Thoracic aorta (tissue), 2 donors: ENCODE measurements around the gene SRSF1. TPM values are rescaled to one million over a fixed set of nuclear protein-coding genes. Genes with fewer than 3 reads are reported as not detected.
"Not testable (repeated sequence)": the region's sequence is repeated elsewhere in the genome, so short reads cannot be mapped to it uniquely, and the experiment has no call there.

ENCODE experiments used
- ATAC-seq: fragments of 150-250 bp; one replicate; pipeline ENCODE4 v1.8.0; 2017; ENCODE audit warnings: low read depth; ENCODE audit not compliant: insufficient number of reproducible peaks, low FRiP score
- DNase-seq: peaks from one replicate; pipeline ENCODE4 v3.0.0-alpha.2; 2020; ENCODE audit warnings: low spot score
- H3K27ac ChIP-seq, 2 donors: fragments of 200-600 bp; sonication (generic); 1 replicate in 1 of 2; 2 replicates in 1 of 2; pipeline ENCODE4 v1.5.1; 2016; ENCODE audit warnings: mild to moderate bottlenecking in 2 of 2, moderate library complexity in 2 of 2
- H3K27me3 ChIP-seq: fragments of 200-600 bp; sonication (generic); replicated peaks from 2 replicates; pipeline ENCODE4 v1.6.0; 2016; ENCODE audit warnings: mild to moderate bottlenecking; ENCODE audit not compliant: insufficient read depth
- H3K36me3 ChIP-seq: fragments of 200-600 bp; sonication (generic); one replicate; pipeline ENCODE4 v1.5.1; 2016
- H3K4me1 ChIP-seq, 2 donors: fragments of 200-600 bp; sonication (generic); 1 replicate in 1 of 2; 2 replicates in 1 of 2; pipeline versions ENCODE4 v1.5.1 to v1.6.0; 2016; ENCODE audit warnings: low read depth in 2 of 2, mild to moderate bottlenecking in 1 of 2; ENCODE audit not compliant: control insufficient read depth in 1 of 2
- H3K4me3 ChIP-seq: fragments of 200-600 bp; sonication (generic); 2 replicates; pipeline ENCODE4 v1.5.1; 2016; ENCODE audit warnings: mild to moderate bottlenecking
- H3K9me3 ChIP-seq: fragments of 200-600 bp; sonication (generic); 2 replicates; pipeline ENCODE4 v1.5.1; 2016
- CTCF ChIP-seq: fragments of 200-600 bp; sonication (generic); IDR thresholded peaks from one replicate; pipeline ENCODE4 v1.5.1; 2019; ENCODE audit warnings: antibody characterized with exemption
- total RNA-seq, 2 donors: library from RNA; depleted of rRNA; stranded (reverse); fragments of >200 nt; gene quantifications; one replicate each; pipeline versions ENCODE4 v1.1.0 to v1.2.3, GENCODE V29; 2016

The SRSF1 gene
- total RNA-seq, 2 donors from 2014 or later, result 132 to 220 TPM

DNA sequence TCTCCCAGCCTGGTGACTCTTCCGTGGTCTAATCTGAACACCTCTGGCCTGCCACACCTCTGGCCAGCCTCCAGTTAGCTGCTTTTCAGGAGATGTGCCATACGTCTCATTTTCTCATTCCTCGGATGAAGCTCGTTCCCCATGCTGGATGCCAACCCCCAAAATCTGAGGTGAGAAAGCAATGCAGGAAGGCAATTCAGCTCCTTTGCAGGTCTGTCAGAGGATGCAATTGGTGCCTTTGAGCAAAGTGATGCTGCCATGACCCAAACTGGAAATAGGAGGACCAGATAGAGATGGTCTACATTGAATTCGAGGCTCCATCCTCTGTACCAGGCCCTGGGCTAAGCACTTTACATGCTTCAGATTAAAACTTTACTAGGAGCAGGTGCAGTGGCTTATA is 40.8 kb downstream of the SRSF1 start:
- Histone ChIP-seq H3K36me3 (no peaks in the 10 kb centered on the region), H3K27ac (no peak overlapping the region), H3K4me3 (no peak overlapping the region), H3K27me3 (no peaks in the 10 kb centered on the region), H3K4me1 (no peaks in the 10 kb centered on the region), H3K9me3 (no peaks in the 10 kb centered on the region)
- ATAC-seq, result no peak
- no peak for DNase-seq
- TF ChIP-seq CTCF, result no peak

- Histone ChIP-seq H3K27ac (no peak overlapping the region), H3K27me3 (no peaks in the 10 kb centered on the region), H3K36me3 (no peaks in the 10 kb centered on the region), H3K4me1 (no peaks in the 10 kb centered on the region), H3K9me3 (no peaks in the 10 kb centered on the region), H3K4me3 (no peak overlapping the region)
- ATAC-seq (no peak), DNase-seq (no peak)
- no peak for TF ChIP-seq CTCF
These were observed 41.4 kb downstream of the SRSF1 start for GRCh38 chr17:57965521-57966160.

GRCh38 chr17:57963149-57963511 is 43.9 kb downstream of the SRSF1 start:
- no peak for TF ChIP-seq CTCF
- Histone ChIP-seq H3K27me3 (no peaks in the 10 kb centered on the region), H3K36me3 (no peaks in the 10 kb centered on the region), H3K4me3 (no peak overlapping the region), H3K9me3 (no peaks in the 10 kb centered on the region), H3K4me1 (no peaks in the 10 kb centered on the region), H3K27ac (no peak overlapping the region)
- no peak for ATAC-seq
- no peak for DNase-seq

DNA sequence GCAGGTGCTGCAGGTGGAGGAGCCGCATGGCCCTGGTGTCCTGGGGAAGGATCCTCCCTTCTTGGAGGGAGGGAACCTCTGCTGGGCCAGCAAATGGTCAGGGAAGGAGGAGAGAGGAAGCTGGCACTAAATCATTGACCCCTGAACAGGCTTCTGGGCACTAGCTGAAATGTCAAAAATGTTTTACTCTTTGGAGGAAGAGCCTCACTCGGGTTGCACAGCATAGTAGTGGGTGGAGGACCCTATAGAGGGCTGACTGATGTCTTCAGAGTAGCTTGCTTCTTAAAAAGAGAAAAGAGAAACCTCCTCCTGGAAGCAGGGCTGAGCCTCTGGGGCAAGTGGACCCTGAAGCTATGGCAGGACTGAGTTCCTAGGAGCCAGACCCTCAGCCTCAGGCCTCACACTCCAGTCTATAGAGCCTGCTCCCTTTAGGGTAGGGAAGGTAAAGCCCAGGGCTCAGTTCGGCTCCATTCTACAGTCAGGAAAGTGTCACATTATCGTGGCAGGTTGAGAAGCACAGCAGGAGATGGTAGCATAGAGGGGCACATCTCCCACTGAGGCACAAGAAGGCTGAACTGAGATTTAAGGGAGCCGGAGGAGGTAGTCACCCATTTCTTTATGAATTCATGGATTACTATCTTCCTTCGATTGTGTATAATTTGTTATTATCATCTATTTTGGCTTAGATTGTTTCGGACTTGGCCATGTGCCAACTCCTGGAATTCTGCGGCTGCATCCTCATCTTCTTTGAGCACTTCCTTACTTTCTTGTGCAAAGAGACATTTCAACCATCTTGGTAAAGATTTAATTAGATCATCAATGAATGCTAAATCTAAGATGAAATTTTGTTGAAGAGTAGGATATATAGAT is 44.5 kb downstream of the SRSF1 start:
- H3K9me3 ChIP-seq, result no peaks in the 10 kb centered on the region
- no peaks in the 10 kb centered on the region for H3K27me3 ChIP-seq
- TF ChIP-seq CTCF, result no peak
- no peak for DNase-seq
- H3K36me3 ChIP-seq, result no peaks in the 10 kb centered on the region
- no peak overlapping the region for H3K27ac ChIP-seq
- ATAC-seq, result no peak
- H3K4me1 ChIP-seq, result no peaks in the 10 kb centered on the region
- no peak overlapping the region for H3K4me3 ChIP-seq

DNA sequence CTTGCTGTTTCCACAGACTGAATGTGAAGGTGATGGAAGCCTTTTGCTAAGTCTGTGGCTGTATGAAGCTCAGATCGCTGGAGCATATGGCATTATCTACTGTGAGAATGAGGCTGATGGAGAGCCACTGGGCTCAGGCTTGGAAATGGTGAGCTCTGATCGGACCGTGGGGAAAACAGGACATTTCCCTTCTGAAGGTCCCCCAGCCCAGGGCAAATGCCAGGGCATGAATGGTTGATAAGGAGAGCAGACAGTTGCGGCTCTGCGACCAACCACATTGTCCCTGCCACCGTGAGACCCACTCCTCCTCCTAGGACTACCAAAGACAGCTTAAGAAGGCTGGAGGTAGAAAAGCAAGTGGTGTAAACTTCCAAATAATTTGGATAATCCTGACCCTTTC is 47.1 kb downstream of the SRSF1 start:
- H3K36me3 ChIP-seq, result no peaks in the 10 kb centered on the region
- H3K4me1 ChIP-seq, result peaks cover 0 to 11% of the 10 kb centered on the region in 2 donors
- no peak for TF ChIP-seq CTCF
- ATAC-seq (no peak), DNase-seq (no peak)
- H3K27ac ChIP-seq, result no peak overlapping the region
- H3K9me3 ChIP-seq, result no peaks in the 10 kb centered on the region
- no peak overlapping the region for H3K4me3 ChIP-seq
- no peaks in the 10 kb centered on the region for H3K27me3 ChIP-seq

GRCh38 chr17:57958391-57958790 is 48.7 kb downstream of the SRSF1 start:
- H3K9me3 ChIP-seq, H3K36me3 ChIP-seq, ATAC-seq, H3K4me3 ChIP-seq, DNase-seq, H3K27ac ChIP-seq, H3K27me3 ChIP-seq: not testable (repeated sequence)
- peaks cover 0 to 19% of the 10 kb centered on the region in 2 donors for H3K4me1 ChIP-seq
